HK-2 (cell line): ENCODE measurements around the gene RPP14.

Source experiments
- DNase-seq: peaks from one replicate; pipeline ENCODE4 v3.0.0-alpha.2; 2018; ENCODE audit not compliant: unreplicated experiment

Gene RPP14

DNA sequence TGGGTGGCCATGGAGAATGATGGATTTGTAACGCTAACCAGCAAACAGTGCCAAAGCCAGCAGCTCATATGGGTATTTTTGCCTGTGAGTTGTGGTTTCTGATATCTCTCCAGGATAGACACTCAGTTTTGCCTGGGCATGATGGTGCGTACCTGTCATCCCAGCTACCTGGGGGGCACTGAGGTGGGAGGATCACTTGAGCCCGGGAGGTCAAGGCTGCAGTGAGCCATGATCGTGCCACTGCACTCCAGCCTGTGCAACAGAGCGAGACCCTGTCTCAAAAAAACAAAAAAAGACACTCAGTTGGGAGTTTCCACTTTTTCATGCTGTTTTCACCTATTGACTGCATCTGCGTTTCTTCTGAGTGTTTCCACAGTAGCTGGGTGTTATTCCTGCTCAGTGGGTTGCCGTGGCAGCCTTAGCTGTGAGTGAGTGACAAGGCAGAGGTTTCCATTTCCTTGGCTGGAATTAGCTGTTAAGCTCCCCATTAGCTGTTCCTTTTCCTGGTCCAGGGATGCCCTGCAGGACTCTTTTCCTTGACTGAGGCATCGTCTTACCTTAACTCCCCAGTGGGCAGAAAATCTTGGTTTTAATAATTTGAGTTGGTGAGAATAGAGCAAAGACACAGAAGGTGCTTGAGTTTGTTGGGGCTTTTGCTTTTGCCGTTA is 14.2 kb upstream of the RPP14 start:
- no peak for DNase-seq

DNA sequence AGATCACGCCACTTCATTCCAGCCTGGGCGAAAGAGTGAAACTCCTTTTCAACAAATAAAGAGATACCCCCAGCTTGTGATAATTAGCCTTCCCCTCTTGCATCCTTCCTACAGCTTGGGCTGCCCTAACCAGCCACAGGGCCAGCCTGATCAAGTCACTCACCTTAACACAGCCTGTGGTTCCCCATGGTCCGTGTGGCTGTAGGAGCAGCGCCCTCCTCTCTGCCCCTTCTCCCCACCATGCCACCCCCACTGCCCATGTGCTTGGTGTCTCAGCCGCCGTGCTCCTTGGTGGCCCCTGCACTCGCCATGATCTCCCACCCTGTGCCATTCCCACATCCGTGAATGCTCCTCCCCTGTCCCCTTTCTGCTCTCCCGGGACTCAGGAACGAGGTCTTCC is 13.2 kb upstream of the RPP14 start:
- no peak for DNase-seq

DNA sequence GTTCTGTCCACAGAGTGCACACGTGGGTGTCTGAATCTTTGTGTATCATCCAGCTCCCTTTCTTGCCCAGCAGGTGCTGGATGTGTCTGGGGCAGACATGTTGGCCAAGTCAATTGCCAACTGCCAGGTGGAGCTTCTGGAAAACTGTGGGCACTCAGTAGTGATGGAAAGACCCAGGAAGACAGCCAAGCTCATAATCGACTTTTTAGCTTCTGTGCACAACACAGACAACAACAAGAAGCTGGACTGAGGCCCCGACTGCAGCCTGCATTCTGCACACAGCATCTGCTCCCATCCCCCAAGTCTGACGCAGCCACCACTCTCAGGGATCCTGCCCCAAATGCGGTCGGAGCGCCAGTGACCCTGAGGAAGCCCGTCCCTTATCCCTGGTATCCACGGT is 12.5 kb upstream of the RPP14 start:
- no peak for DNase-seq

DNA sequence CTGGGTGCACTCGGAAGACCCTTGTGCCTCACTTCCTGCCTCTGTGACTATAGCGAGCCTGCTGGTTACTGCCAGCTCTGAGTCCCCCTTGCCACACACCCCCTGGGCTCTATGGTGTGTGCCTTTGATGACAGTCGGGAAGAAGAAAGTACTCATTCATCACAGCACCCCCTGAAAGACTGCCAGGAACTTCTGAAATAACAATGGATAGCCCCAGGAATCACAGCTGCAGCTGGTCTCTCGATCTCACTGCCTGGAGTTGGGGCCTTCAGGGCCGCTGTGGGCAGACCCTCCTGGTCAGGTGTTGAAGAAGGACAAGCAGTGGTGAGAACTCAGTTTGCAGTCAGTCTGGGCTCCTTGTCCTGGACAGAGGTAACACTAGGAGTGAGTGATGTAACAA is 9.8 kb upstream of the RPP14 start:
- DNase-seq = no peak

DNA sequence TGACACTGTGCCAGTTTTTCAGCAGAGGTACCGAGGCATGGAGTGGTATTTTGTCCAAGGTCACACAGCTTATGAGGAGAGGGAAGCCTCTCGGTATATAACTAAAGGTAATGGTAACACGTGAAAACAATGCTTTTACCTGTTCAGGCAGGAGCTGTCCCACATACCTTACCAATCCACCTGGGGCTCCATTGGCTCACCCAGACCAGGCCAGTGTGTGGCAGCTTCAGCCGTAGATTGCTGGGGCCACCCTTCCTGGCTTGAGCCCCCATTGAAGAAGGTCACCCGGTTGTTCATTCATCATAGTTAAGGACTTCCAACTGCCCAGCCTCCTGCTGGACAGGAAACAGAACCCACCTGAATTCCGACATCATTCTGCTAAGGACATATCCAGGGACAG is 9.2 kb upstream of the RPP14 start:
- DNase-seq = no peak

DNA sequence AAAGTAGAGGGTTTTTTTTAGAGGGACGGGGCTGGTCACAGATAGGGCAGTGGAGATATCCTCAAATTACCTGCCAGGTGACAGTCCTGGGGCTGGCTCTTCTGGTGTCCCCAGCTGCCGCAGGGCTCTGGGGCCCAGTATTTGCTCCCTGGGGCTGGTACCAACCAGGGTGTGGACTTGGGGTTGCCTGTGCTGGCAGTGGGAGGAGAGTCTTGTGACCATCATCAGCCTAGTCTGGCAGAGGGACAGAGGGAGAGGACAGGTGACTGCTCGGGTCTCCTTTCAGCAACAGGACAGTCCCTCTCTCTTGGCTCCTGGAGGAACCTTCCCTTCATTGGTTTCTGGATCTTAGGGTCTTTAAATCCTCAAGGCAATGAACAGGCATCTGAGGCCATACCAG is 7.9 kb upstream of the RPP14 start:
- DNase-seq = no peak

DNA sequence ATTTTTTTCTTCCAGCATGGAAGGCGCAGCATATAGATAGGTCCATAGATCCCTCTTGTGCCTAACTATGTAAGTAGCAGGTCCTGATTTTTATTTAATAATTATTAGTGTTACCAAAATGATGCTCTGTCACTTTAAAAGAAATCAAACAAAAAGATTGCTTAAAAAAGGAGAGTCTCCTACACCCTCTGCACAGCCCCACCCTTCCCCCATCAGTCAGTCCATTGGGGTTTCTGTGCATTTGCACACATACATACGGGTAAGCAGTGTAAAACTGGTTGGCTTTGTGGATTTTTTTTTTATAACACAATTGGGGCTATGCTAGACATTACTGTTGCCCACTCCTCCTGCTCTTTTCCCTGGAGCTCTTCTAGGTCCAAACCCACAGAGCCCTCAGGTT is 7.0 kb upstream of the RPP14 start:
- DNase-seq = no peak

DNA sequence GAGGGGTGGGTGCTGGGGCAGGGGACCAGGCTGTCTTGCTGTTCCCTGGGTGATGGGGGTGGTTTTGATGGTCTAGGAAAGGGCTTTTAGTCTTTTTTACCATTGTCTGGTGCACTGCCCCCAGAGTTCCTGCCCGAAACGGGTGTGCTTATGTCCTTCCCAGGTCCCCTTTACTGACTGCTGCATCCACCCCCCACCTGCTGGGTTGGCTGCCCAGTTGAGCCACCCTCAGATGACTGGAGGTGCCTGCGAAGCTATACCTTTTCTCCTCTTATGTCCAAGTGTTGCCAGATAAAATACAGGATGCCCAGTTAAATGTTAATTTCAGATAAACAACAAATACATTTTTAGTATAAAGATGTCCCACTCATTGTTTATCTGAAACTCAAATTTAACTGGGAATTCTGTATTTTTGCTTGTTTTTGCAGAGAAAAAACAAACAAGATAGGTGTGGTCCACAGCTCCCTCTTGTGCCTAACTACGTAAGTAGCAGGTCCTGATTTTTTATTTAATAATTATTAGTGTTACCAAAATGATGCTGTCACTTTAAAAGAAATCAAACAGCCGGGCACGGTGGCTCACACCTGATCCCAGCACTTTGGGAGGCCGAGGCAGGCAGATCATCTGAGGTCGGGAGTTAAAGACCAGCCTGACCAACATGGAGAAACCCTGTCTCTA is 6.1 kb upstream of the RPP14 start:
- no peak for DNase-seq

DNA sequence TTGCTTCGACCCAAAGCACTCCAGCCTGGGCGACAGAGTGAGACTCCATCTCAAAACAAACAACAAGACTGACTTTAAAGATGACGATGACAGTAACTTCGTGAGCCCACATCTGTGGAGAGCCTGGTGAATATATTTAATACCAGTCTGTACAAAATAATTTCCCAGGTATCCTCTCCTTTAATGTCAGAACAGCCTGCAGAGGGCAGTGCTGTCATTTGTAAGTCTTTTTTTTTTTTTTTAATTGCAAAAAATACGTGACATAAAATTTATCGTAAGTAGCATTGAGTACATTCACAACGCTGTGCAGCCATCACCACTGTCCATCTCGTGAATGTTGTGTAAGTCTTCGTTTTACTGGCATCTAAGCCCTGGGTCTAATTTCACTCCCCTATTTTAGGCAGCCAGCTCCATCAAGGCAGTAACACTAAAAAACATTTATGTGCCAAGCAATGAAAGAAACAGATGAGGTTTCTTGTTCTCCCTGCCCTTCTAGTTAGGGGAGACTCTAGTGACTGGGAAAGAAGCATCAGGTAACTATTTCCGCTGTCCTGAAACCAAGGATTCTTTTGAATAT is 1.7 kb downstream of the RPP14 start:
- no peak for DNase-seq

DNA sequence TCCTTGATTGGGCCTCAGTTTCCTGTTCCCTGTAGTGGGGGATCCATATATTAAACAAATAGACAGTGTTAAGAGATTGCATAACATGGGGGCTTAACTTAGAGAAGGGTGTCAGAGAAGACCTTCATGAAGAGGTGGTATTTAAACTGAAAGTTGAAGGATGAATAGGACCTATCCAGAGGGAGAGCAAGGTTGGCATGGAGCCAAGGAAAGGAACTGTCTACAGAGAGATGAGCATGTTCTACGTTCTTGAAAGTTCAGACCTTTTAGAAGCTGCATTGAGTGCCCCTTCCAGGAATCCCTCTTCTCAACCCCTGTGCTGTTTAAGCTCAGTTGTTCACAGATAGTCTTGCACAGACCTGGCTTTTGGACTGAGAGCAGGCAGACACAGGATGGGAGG is 2.7 kb downstream of the RPP14 start:
- no peak for DNase-seq

DNA sequence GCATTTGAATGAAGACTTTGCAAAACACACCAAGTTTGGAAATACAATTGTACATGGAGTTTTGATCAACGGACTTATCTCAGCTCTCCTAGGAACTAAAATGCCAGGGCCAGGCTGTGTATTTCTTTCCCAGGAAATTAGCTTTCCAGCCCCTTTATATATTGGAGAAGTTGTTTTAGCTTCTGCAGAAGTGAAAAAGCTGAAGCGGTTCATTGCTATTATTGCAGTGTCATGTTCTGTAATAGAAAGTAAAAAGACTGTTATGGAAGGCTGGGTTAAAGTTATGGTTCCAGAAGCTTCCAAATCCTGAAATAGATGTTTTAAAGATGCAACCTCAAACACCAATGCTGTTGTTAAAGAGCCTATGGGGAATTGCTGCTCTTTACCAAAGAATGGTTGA is 11.8 kb downstream of the RPP14 start:
- no peak for DNase-seq

DNA sequence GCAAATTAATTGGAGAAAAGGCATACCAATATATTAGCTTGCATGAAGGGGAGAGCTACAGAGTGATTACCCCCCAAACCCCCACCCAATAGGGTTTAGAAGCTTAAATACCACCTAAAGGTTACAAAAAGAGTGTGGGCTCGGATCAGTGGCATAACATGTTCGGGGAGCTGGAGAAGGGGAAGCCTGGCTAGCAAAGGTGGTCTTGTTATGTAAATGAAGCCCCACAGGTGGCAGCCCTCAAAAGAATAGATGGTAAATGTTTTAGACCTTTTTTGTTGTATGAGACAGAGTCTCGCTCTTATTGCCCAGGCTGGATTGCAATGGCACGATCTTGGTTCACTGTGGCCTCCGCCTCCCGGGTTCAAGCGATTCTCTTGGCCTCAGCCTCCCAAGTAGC is 15.7 kb downstream of the RPP14 start:
- no peak for DNase-seq

DNA sequence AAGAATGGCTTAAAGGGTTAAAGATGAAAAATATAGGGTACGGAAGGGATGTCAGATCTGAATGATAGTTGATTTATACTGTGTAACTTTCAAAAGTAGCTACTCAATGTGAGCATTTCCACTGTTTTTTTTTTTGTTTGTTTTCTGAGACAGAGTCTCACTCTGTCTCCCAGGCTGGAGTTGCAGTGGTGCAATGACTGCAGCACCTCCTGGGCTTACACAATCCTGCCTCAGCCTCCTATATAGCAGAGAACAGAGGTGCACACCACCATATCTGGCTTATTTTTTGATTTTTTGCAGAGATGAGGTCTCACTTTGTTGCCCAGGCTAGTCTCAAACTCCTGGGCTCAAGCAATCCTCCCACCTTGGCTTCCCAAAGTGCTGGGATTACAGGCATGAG is 16.7 kb downstream of the RPP14 start:
- no peak for DNase-seq

DNA sequence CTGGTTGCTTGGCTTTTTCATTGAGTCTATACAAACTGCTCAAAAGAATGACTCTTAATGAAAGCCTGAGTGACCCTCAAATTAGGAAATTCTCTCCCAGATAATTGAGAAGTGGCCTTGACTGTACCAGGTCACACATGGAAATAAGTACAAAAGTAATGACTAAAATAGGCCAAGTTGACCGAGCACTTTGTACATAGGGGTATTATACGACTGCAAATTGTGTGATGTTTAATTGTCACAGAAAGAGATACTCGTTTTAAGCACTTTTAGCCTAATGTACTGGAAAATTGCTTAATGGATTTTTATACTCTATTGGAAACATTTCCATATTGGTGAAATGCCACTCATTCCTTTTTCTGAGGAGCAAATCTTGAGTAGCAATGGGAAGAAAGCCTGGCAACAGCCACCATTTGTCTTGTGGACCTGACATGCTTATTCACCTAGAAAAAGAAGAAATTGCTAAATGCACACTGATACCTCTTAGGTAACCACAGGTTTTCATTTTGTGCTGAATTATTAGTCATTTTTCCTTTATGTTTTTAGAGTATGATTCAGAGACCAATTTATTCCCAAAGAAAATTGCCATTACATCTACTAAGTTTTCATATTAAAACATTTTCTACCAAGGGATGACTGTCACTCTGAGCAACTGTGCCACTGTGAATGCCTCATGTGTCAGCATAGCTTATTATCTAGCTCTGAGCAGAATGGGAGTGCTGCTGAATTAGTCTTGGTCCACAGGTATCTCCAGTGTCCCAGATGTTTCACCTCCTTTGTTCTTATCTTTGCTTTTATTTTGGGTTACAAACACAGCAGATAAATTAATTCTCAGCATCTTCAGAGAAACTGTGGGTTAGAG is 17.7 kb downstream of the RPP14 start:
- no peak for DNase-seq

DNA sequence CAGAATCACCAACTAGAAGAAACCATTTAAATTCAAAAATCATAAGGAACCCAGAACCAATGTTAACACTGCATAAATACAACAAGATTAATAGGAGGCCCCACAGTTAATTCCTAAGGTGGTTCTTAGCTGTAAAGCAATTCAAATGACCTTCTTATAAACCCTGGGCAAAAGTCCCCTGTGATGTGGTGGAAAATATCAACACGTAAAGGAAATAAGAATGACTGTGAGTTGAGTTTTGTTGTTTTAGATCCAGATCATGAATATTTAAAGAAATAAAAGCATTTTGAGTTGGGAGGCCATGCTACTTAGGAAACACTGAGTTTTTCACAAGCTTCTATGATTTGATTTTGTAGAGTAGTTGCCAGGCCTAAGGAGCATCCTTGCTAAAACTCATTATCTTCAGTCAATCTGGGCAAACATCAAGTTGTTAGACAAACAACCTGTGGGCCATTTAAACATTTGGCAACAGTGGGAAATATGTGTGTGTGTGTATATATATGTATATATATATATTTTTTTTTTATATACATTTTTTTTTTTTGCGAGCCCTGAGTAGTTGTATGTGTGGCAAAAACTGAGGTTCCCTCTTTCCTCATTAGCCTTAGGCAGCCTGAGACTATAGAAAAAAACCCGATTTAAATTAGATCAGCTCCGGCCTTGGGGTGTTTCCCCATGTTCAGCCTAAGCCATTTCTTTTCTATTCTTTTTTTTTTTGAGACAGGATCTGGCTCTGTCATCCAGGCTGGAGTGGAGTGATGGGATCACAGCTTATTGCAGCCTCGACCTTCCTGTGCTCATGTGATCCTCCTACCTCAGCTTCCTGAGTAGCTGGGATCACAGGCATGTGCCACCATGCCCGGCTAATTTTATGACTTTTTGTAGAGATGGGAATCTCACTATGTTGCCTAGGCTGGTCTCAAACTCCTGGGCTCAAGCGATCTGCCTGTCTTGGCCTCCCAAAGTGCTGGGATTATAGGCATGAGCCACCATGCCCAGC is 18.6 kb downstream of the RPP14 start:
- no peak for DNase-seq

DNA sequence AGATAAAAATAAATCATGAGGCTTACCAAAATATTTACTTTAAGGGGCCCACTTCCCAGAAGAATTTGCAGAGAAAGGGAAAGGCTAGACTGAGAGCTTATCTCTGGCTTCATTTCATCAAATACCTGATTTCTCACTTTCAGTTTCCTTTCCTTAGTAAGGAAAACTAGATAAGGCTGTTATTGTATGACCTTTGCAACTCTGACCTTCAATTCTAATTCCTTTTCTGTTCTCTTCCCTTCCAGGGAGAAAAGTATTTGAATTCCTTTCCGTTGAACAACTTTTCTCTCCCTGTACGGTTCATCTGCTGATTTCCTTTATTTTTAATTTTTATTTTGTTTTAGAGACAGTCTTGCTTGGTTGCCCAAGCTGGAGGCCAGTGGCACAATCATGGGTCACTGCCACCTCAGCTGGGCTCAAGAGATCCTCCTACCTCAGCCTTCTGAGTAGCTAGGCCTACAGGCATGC is 19.5 kb downstream of the RPP14 start:
- DNase-seq = no peak

DNA sequence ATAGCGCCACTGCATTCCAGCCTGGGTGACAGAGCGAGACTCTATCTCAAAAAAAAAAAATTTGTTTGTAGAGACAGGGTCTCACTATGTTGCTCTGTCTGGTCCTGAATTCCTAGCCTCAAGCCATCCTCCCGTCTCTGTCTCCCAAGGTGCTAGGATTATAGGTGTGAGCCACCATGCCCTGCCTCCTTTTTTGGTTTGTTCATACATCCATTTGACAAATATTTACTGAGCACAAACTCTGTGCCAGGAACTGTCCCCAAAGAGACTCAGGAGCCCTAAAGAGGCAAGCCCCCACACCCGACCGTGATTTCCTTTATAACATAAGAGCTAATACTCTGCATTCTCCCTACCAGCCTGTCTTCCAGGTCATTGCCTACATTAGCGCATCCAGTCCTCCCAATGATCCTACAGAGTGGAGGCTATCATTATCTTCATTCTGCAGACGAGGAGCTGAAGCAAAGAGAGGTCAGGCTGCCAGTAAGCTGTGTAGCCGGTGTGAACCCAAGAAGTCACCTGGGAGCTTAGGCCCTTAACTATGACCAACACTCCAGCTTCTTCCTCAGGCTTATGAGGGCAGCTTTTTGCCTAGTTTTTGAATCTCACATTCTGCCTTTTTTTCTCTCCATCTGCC is 20.3 kb downstream of the RPP14 start:
- DNase-seq = no peak

DNA sequence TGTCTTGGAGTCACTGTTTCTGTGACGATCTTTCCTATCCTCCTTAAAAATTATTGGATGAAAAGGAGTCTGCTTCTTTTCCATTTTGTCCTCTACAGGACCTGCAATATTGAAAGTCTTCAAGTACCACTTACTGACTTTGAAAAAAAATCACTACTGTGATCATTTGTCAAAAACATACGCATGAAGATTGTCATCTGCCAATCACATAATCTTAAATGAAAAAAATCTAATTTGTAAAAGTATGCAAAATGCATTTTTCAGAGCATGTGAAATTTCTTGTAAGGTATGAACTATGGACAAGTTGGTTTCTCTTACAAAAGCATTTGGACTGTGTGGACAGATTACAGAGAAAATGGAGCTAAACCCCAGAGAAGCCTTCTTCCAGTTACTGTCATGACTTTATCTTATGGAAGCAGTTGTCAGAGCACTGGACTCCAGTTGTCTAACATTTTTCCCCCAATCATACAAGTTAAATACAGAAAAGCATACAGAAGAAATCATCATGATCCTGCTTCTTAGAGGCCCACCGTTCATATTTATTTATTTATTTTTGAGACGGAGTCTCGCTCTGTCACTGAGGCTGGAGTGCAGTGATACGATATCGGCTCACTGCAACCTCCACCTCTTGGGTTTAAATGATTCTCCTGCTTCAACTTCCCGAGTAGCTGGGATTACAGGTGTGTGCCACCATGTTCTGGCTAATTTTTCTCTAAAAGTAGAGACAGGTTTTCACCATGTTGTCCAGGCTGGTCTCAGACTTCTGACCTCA is 23.3 kb downstream of the RPP14 start:
- no peak for DNase-seq

DNA sequence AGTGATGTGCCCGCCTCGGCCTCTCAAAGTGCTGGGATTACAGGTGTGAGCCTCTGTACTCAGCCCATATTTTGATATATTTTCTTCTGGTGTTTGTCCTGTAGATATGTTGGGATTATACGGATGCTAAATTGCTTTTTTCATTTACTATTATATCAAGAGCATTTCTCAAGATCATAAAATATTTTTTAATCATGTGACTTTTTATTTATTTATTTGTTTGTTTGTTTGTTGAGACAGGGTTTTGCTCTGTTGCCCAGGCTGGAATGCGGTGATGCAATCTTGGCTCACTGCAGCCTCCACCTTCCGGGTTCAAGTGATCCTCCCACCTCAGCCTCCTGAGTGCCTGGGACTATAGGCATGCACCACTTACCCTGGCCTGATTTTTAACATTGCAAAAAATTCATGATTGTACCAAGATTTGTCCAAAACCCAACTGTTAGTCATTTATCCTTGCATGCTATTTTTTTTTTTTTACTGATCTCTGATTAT is 23.9 kb downstream of the RPP14 start:
- no peak for DNase-seq
